ENCODE results near the gene CCDC179.

CCDC179 gene

DNA sequence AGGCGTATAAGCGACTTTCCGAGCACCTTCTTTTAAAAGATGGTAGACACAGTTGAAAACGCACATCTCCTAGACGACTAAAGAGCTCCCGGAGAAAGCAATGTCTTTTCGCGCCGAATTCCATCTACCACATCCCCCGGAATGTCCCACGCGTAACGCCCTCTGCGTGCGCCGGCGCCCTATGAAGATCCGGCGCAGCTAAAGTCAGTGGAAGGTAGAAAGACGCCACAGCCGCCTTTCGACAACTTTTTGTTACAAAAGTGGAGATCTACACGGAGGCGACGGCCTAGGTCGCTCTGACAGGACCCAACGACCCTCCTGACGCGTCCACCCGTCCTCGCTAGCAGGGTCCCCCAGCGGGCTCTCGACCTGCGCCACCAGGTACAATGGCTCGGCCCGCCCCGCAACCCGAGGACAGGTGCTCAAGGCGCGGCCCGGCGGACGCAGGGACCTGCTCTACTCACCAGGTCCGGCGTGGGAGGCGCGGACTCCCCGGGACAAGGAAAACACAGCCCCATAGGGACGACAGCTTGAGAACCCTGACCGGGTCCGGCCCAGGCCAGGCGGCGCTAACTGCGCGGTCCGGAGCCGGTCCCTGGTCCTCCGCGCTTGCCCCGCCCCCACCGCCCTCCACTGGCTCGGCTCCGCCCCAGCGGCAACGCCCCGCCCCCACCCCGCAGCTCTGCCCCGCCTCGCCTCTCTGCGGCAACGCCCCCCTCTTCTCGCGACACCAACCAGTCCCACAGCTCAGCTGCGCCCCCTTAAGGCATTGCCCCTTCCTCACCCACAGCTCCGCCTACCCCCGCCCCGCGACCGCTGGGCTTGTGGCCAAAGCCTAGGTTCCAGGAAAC is 30.8 kb downstream of the CCDC179 start, which contains the start of gene SVIP:
TSS of gene SVIP (minus strand) at position 571 of the 851 bp plus-strand sequence. CDS start at position 518, 53 bp downstream.
- H2BK120ac ChIP-seq (ENCODE audit: low read depth, low read length) = no peak within 1 kb of the TSS
- no peak within 1 kb of the TSS for H4K5ac ChIP-seq (ENCODE audit: low read length)
- peak within 1 kb of the TSS; percentile 63 for H3K9ac ChIP-seq (ENCODE audit: low read length)
- H2BK5ac ChIP-seq (ENCODE audit: low read length) = no peak within 1 kb of the TSS
- peak within 1 kb of the TSS; percentile 61 for H3K4me2 ChIP-seq (ENCODE audit: low read length)
- no peak within 1 kb of the TSS for H3K18ac ChIP-seq (ENCODE audit: low read length)
- DNase-seq = peak; percentile 93
- no peak within 1 kb of the TSS for H2AK5ac ChIP-seq (ENCODE audit: low read length)
- peak within 1 kb of the TSS; percentile 62 for H3K4me3 ChIP-seq (ENCODE audit: low read length)
- H2BK15ac ChIP-seq (replicated peaks; ENCODE audit: low read depth) = no peak within 1 kb of the TSS
- no CpG with 5 or more reads among the region's 79 CpGs for WGBS (ENCODE audit: extremely low coverage, insufficient coverage, low lambda C conversion rate)
- H3K4ac ChIP-seq (ENCODE audit: low read depth, low read length) = no peak within 1 kb of the TSS
- H4K8ac ChIP-seq (ENCODE audit: low read depth, low read length) = no peak within 1 kb of the TSS
- no peak within 1 kb of the TSS for H3K23ac ChIP-seq (ENCODE audit: low read length)
- H3K4me1 ChIP-seq (ENCODE audit: control insufficient read depth, low read depth, low read length) = no peaks in the 10 kb centered on the region
- H3K79me1 ChIP-seq (ENCODE audit: low read length) = no peaks in the 10 kb centered on the region
- no peaks in the 10 kb centered on the region for H3K27me3 ChIP-seq (ENCODE audit: insufficient read depth, low read length, poor library complexity)
- no peak within 1 kb of the TSS for H3K27ac ChIP-seq (ENCODE audit: low read depth, low read length)
- H3K36me3 ChIP-seq (ENCODE audit: control insufficient read depth, insufficient read depth, low read length) = no peaks in the 10 kb centered on the region
- no peaks in the 10 kb centered on the region for H3K79me2 ChIP-seq (ENCODE audit: control insufficient read depth, insufficient read depth, low read length)
- H3K56ac ChIP-seq (ENCODE audit: low read length) = peak within 1 kb of the TSS; percentile 87

- Histone ChIP-seq H2BK120ac (ENCODE audit: low read depth, low read length) (no peak overlapping the region), H3K36me3 (ENCODE audit: control insufficient read depth, insufficient read depth, low read length) (no peaks in the 10 kb centered on the region), H4K8ac (ENCODE audit: low read depth, low read length) (no peak overlapping the region), H3K27me3 (ENCODE audit: insufficient read depth, low read length, poor library complexity) (no peaks in the 10 kb centered on the region), H3K4ac (ENCODE audit: low read depth, low read length) (no peak overlapping the region), H2BK15ac (replicated peaks; ENCODE audit: low read depth) (no peak overlapping the region), H4K5ac (ENCODE audit: low read length) (no peak overlapping the region), H3K4me3 (ENCODE audit: low read length) (no peak overlapping the region), H3K23ac (ENCODE audit: low read length) (no peak overlapping the region), H3K79me1 (ENCODE audit: low read length) (no peaks in the 10 kb centered on the region), H3K4me1 (ENCODE audit: control insufficient read depth, low read depth, low read length) (no peaks in the 10 kb centered on the region), H2BK5ac (ENCODE audit: low read length) (no peak overlapping the region), H2AK5ac (ENCODE audit: low read length) (no peak overlapping the region), H3K79me2 (ENCODE audit: control insufficient read depth, insufficient read depth, low read length) (no peaks in the 10 kb centered on the region), H3K4me2 (ENCODE audit: low read length) (no peak overlapping the region), H3K18ac (ENCODE audit: low read length) (no peak overlapping the region), H3K56ac (ENCODE audit: low read length) (no peak overlapping the region), H3K27ac (ENCODE audit: low read depth, low read length) (no peak overlapping the region), H3K9ac (ENCODE audit: low read length) (no peak overlapping the region)
- no peak for DNase-seq
- WGBS (ENCODE audit: extremely low coverage, insufficient coverage, low lambda C conversion rate) = no CpG with 5 or more reads among the region's 6 CpGs
These were observed 31.9 kb downstream of the CCDC179 start for GRCh38 chr11:22828373-22828772.

- no peak overlapping the region for H3K4ac ChIP-seq (ENCODE audit: low read depth, low read length)
- no peak overlapping the region for H2AK5ac ChIP-seq (ENCODE audit: low read length)
- H2BK120ac ChIP-seq (ENCODE audit: low read depth, low read length) = no peak overlapping the region
- no peaks in the 10 kb centered on the region for H3K27me3 ChIP-seq (ENCODE audit: insufficient read depth, low read length, poor library complexity)
- WGBS (ENCODE audit: extremely low coverage, insufficient coverage, low lambda C conversion rate) = no CpG with 5 or more reads among the region's 2 CpGs
- H3K9ac ChIP-seq (ENCODE audit: low read length) = no peak overlapping the region
- no peak overlapping the region for H3K56ac ChIP-seq (ENCODE audit: low read length)
- H3K27ac ChIP-seq (ENCODE audit: low read depth, low read length) = no peak overlapping the region
- no peak overlapping the region for H4K5ac ChIP-seq (ENCODE audit: low read length)
- no peaks in the 10 kb centered on the region for H3K36me3 ChIP-seq (ENCODE audit: control insufficient read depth, insufficient read depth, low read length)
- H3K4me1 ChIP-seq (ENCODE audit: control insufficient read depth, low read depth, low read length) = no peaks in the 10 kb centered on the region
- H2BK15ac ChIP-seq (replicated peaks; ENCODE audit: low read depth) = no peak overlapping the region
- no peak for DNase-seq
- no peak overlapping the region for H3K4me3 ChIP-seq (ENCODE audit: low read length)
- H3K79me1 ChIP-seq (ENCODE audit: low read length) = no peaks in the 10 kb centered on the region
- no peak overlapping the region for H3K23ac ChIP-seq (ENCODE audit: low read length)
- no peak overlapping the region for H3K4me2 ChIP-seq (ENCODE audit: low read length)
- no peak overlapping the region for H2BK5ac ChIP-seq (ENCODE audit: low read length)
- no peak overlapping the region for H3K18ac ChIP-seq (ENCODE audit: low read length)
- no peak overlapping the region for H4K8ac ChIP-seq (ENCODE audit: low read depth, low read length)
- no peaks in the 10 kb centered on the region for H3K79me2 ChIP-seq (ENCODE audit: control insufficient read depth, insufficient read depth, low read length)
These were observed 38.1 kb downstream of the CCDC179 start for GRCh38 chr11:22822203-22822602.

DNA sequence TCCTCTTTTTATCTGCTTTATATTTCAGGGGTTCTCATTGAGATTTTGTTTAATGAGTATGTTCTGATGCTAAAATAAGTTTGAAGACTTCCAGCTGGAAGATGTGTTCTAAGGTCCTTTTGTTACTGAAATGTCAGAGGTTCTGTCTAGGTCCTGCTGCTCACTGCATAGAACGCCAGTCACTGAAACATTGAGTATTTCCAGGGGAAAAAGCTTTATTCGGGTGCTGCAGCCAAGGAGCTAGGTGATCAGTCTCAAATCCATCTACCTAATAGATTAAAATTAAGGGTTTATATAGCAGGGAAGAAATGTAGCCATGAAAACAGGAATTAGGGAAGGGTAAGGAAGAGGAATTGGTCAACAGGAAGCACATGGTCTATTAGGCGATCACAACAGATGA is 50.4 kb downstream of the CCDC179 start:
- Histone ChIP-seq H3K9ac (ENCODE audit: low read length) (no peak overlapping the region), H3K4me3 (ENCODE audit: low read length) (no peak overlapping the region), H3K18ac (ENCODE audit: low read length) (no peak overlapping the region), H3K4me2 (ENCODE audit: low read length) (no peak overlapping the region), H2BK5ac (ENCODE audit: low read length) (no peak overlapping the region), H3K79me1 (ENCODE audit: low read length) (no peaks in the 10 kb centered on the region), H3K27ac (ENCODE audit: low read depth, low read length) (no peak overlapping the region), H4K5ac (ENCODE audit: low read length) (no peak overlapping the region), H3K23ac (ENCODE audit: low read length) (no peak overlapping the region), H3K56ac (ENCODE audit: low read length) (no peak overlapping the region), H2BK15ac (replicated peaks; ENCODE audit: low read depth) (no peak overlapping the region), H3K27me3 (ENCODE audit: insufficient read depth, low read length, poor library complexity) (no peaks in the 10 kb centered on the region), H3K4me1 (ENCODE audit: control insufficient read depth, low read depth, low read length) (no peaks in the 10 kb centered on the region), H2BK120ac (ENCODE audit: low read depth, low read length) (no peak overlapping the region), H3K36me3 (ENCODE audit: control insufficient read depth, insufficient read depth, low read length) (no peaks in the 10 kb centered on the region), H3K4ac (ENCODE audit: low read depth, low read length) (no peak overlapping the region), H3K79me2 (ENCODE audit: control insufficient read depth, insufficient read depth, low read length) (no peaks in the 10 kb centered on the region), H4K8ac (ENCODE audit: low read depth, low read length) (no peak overlapping the region), H2AK5ac (ENCODE audit: low read length) (no peak overlapping the region)
- DNase-seq = no peak
- WGBS (ENCODE audit: extremely low coverage, insufficient coverage, low lambda C conversion rate) = no CpG with 5 or more reads among the region's 3 CpGs

GRCh38 chr11:22808571-22809197 is 51.6 kb downstream of the CCDC179 start:
- Histone ChIP-seq H3K9ac (ENCODE audit: low read length) (no peak overlapping the region), H3K27ac (ENCODE audit: low read depth, low read length) (no peak overlapping the region), H3K36me3 (ENCODE audit: control insufficient read depth, insufficient read depth, low read length) (no peaks in the 10 kb centered on the region), H3K4me2 (ENCODE audit: low read length) (no peak overlapping the region), H3K18ac (ENCODE audit: low read length) (no peak overlapping the region), H2AK5ac (ENCODE audit: low read length) (no peak overlapping the region), H4K8ac (ENCODE audit: low read depth, low read length) (no peak overlapping the region), H3K23ac (ENCODE audit: low read length) (no peak overlapping the region), H2BK15ac (replicated peaks; ENCODE audit: low read depth) (no peak overlapping the region), H2BK5ac (ENCODE audit: low read length) (no peak overlapping the region), H2BK120ac (ENCODE audit: low read depth, low read length) (no peak overlapping the region), H3K4me1 (ENCODE audit: control insufficient read depth, low read depth, low read length) (no peaks in the 10 kb centered on the region), H3K79me2 (ENCODE audit: control insufficient read depth, insufficient read depth, low read length) (no peaks in the 10 kb centered on the region), H3K56ac (ENCODE audit: low read length) (no peak overlapping the region), H3K79me1 (ENCODE audit: low read length) (no peaks in the 10 kb centered on the region), H3K4me3 (ENCODE audit: low read length) (no peak overlapping the region), H3K4ac (ENCODE audit: low read depth, low read length) (no peak overlapping the region), H3K27me3 (ENCODE audit: insufficient read depth, low read length, poor library complexity) (no peaks in the 10 kb centered on the region), H4K5ac (ENCODE audit: low read length) (no peak overlapping the region)
- DNase-seq = no peak
- WGBS (ENCODE audit: extremely low coverage, insufficient coverage, low lambda C conversion rate) = no CpG with 5 or more reads among the region's 3 CpGs

Measured in mesendoderm (in vitro differentiated cells).